GM23338 (cell line): ENCODE data around the gene IGDCC3. TPM values are rescaled to one million over a fixed set of nuclear protein-coding genes. Genes with fewer than 3 reads are reported as not detected.

Experiments
- ATAC-seq: fragments of 200-7000 bp; cut with Tn5 transposase; 3 replicates; pipeline ENCODE4 v1.9.1; 2020
- DNase-seq: peaks from one replicate; pipeline ENCODE4 v3.0.0-alpha.2; 2015; ENCODE audit warnings: low spot score
- H2AFZ ChIP-seq: fragments of 200-600 bp; sonication (generic); 2 replicates; pipeline ENCODE4 v1.8.0; 2016; ENCODE audit warnings: antibody characterized with exemption, mild to moderate bottlenecking, moderate library complexity
- H3F3A ChIP-seq: fragments of 200-600 bp; sonication (generic); replicated peaks from 2 replicates; pipeline ENCODE4 v1.8.0; 2017; ENCODE audit warnings: antibody characterized with exemption, mixed run types, low read depth
- H3K27ac ChIP-seq: fragments of 200-600 bp; sonication (generic); 2 replicates; pipeline ENCODE4 v1.6.1; 2016; ENCODE audit warnings: low read depth
- H3K27me3 ChIP-seq: fragments of 200-600 bp; sonication (generic); 2 replicates; pipeline ENCODE4 v1.8.0; 2016; ENCODE audit warnings: mild to moderate bottlenecking, mixed run types, moderate library complexity; ENCODE audit not compliant: insufficient read depth
- H3K36me3 ChIP-seq: fragments of 200-600 bp; sonication (generic); 2 replicates; pipeline ENCODE4 v1.8.0; 2016; ENCODE audit warnings: mild to moderate bottlenecking; ENCODE audit not compliant: insufficient read depth
- H3K4me1 ChIP-seq: fragments of 200-600 bp; sonication (generic); 2 replicates; pipeline ENCODE4 v1.8.0; 2016; ENCODE audit warnings: mild to moderate bottlenecking, moderate library complexity; ENCODE audit not compliant: insufficient read depth
- H3K4me2 ChIP-seq: fragments of 200-600 bp; sonication (generic); 2 replicates; pipeline ENCODE4 v1.7.1; 2017; ENCODE audit warnings: mixed run types
- H3K4me3 ChIP-seq: fragments of 200-600 bp; sonication (generic); 2 replicates; pipeline ENCODE4 v1.6.1; 2016; ENCODE audit warnings: mixed run types
- H3K79me2 ChIP-seq: fragments of 200-600 bp; sonication (generic); replicated peaks from 2 replicates; pipeline ENCODE4 v1.8.0; 2017; ENCODE audit warnings: mild to moderate bottlenecking; ENCODE audit not compliant: insufficient read depth
- H3K9me2 ChIP-seq: fragments of 200-600 bp; sonication (generic); 2 replicates; pipeline ENCODE4 v1.8.0; 2017; ENCODE audit not compliant: insufficient read depth
- H4K20me1 ChIP-seq: fragments of 200-600 bp; sonication (generic); replicated peaks from 2 replicates; pipeline ENCODE4 v1.8.0; 2017; ENCODE audit warnings: mild to moderate bottlenecking; ENCODE audit not compliant: insufficient read depth
- H3K27ac Mint-ChIP-seq: 2 replicates; pipeline ENCODE4 v1.8.0; 2020; ENCODE audit warnings: inconsistent platforms, mild to moderate bottlenecking, moderate library complexity, mixed read lengths
- H3K27me3 Mint-ChIP-seq: 3 replicates; pipeline ENCODE4 v1.8.0; 2022; ENCODE audit warnings: low read depth, mild to moderate bottlenecking, moderate library complexity, mixed read lengths, inconsistent platforms; ENCODE audit not compliant: insufficient read depth, poor library complexity
- H3K36me3 Mint-ChIP-seq: 3 replicates; pipeline ENCODE4 v1.8.0; 2021; ENCODE audit warnings: low read depth, mild to moderate bottlenecking, inconsistent platforms, moderate library complexity, mixed read lengths
- H3K4me1 Mint-ChIP-seq: 3 replicates; pipeline ENCODE4 v1.8.0; 2020; ENCODE audit warnings: mild to moderate bottlenecking, inconsistent platforms, mixed read lengths
- H3K4me3 Mint-ChIP-seq: 3 replicates; pipeline ENCODE4 v1.8.0; 2021; ENCODE audit warnings: moderate library complexity, mild to moderate bottlenecking, inconsistent platforms, mixed read lengths
- H3K9me3 Mint-ChIP-seq: 3 replicates; pipeline ENCODE4 v1.8.0; 2020; ENCODE audit warnings: moderate library complexity, mild to moderate bottlenecking, inconsistent platforms, mixed read lengths
- CREB1 ChIP-seq: fragments of 250-450 bp; sonication (Bioruptor Pico); IDR thresholded peaks from 2 replicates; pipeline ENCODE4 v1.5.0; 2020; ENCODE audit warnings: low read depth, mild to moderate bottlenecking, moderate library complexity
- EZH2 ChIP-seq: fragments of 200-600 bp; sonication (generic); IDR thresholded peaks from one replicate; pipeline ENCODE4 v1.8.0; 2017; ENCODE audit warnings: antibody characterized with exemption, mild to moderate bottlenecking, low read depth; ENCODE audit not compliant: unreplicated experiment
- EZH2phosphoT487 ChIP-seq: fragments of 200-600 bp; sonication (generic); IDR thresholded peaks from one replicate; pipeline ENCODE4 v1.8.1; 2018; ENCODE audit warnings: antibody characterized with exemption; ENCODE audit not compliant: unreplicated experiment
- JUNB ChIP-seq: IDR thresholded peaks from one replicate; pipeline ENCODE4 v1.6.1; 2016; ENCODE audit warnings: antibody characterized with exemption; ENCODE audit not compliant: unreplicated experiment
- POLR2AphosphoS5 ChIP-seq: IDR thresholded peaks from 2 replicates; pipeline ENCODE4 v1.6.1; 2016; ENCODE audit warnings: antibody characterized with exemption, low read depth
- STAT1 ChIP-seq: IDR thresholded peaks from one replicate; pipeline ENCODE4 v1.6.1; 2016; ENCODE audit warnings: antibody characterized with exemption; ENCODE audit not compliant: unreplicated experiment
- ZNF114 ChIP-seq: fragments of 250-450 bp; sonication (Bioruptor Pico); IDR thresholded peaks from 2 replicates; pipeline ENCODE4 v1.5.0; 2020; ENCODE audit warnings: mild to moderate bottlenecking, moderate library complexity
- ZNF331 ChIP-seq: fragments of 250-450 bp; sonication (Bioruptor Pico); IDR thresholded peaks from 2 replicates; pipeline ENCODE4 v1.5.0; 2020; ENCODE audit warnings: low read depth, mild to moderate bottlenecking, moderate library complexity
- polyA plus RNA-seq: library from polyadenylated mRNA; unstranded; fragments of >200 nt; fragmentation: Nextera tagmentation; extraction: Ambion mirVana; gene quantifications from 2 replicates; pipeline ENCODE4 v1.2.1, GENCODE V29; 2016
- total RNA-seq: library from RNA; depleted of rRNA; stranded (reverse); fragments of >200 nt; shearing (Covaris generic); gene quantifications from 2 replicates; pipeline ENCODE4 v1.2.3, GENCODE V29; 2014
- TF ChIP-seq, protein P1 (sequence below): IDR thresholded peaks from one replicate; pipeline ENCODE4 v1.6.1; 2018; ENCODE audit warnings: antibody characterized with exemption; ENCODE audit not compliant: unreplicated experiment
- TF ChIP-seq, protein P2 (sequence below): fragments of 250-450 bp; sonication (Bioruptor Pico); IDR thresholded peaks from 2 replicates; pipeline ENCODE4 v1.5.0; 2020; ENCODE audit warnings: mild to moderate bottlenecking, moderate library complexity
- TF ChIP-seq, protein P3 (sequence below): IDR thresholded peaks from 2 replicates; pipeline ENCODE4 v1.6.1; 2016; ENCODE audit warnings: antibody characterized with exemption
- TF ChIP-seq, protein P4 (sequence below), 2 experiments: fragments of 200-600 bp in 1 of 2; sonication (generic) in 1 of 2; conservative IDR thresholded peaks; 2 replicates each; pipeline versions ENCODE4 v1.5.1 to v1.6.1; 2016 to 2017; ENCODE audit warnings: antibody characterized with exemption in 2 of 2, low read depth in 2 of 2, mild to moderate bottlenecking in 2 of 2, moderate library complexity in 1 of 2

IGDCC3 gene
- total and polyA plus RNA-seq, 2 experiments from 2014 or later, result 15.3 to 30.7 TPM

DNA sequence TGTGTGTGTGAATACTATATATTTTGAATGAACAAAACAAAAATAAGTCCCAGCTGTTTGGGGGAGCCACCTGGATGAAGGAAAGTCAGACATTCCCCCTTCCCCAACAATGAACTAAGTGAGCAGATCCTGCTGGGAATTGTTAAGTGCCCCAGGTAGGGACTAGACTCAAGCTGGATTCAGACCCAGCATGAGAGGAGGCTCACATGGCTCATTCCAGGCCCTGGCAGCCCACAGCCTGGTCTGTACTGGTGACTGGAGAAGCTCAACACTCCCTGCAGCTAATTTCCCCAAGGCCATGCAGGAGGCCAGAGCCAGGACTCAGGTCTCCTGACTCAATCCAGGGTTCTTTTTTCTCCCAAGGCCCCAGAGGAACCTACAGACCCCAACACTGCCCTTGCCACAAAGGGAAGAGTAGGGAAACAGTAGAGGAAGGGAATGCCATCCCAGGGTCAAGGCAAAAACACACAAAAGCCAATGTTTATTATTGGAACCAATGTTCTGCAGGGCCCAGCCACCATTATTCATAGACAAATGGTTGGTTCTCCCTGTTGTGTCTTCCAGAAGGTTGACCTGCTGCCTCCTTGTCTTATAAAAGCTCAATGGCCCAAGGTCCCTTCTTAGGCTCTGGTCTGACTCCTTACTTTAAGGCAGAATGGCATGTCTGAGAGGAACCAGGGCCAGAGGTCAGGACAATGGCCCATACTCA, 35.4 kb upstream of the IGDCC3 start:
- Histone ChIP-seq H3F3A (peaks cover 29% of the 10 kb centered on the region), H3K4me1 (peaks cover 60% of the 10 kb centered on the region), H2AFZ (no peak overlapping the region), H3K27me3 (no peaks in the 10 kb centered on the region), H3K9me2 (0 out of 2 replicates have a peak, but pooled peaks cover 7% of the 10 kb centered on the region), H4K20me1 (no peaks in the 10 kb centered on the region), H3K27ac (0 out of 2 replicates have a peak overlapping the region, but pooled peaks have one; percentile 39), H3K4me3 (no peak overlapping the region), H3K36me3 (no peaks in the 10 kb centered on the region), H3K4me2 (no peak overlapping the region), H3K79me2 (peaks cover 22% of the 10 kb centered on the region)
- peaks cover 75% of the 10 kb centered on the region for H3K4me1 Mint-ChIP-seq
- peaks cover 35% of the 10 kb centered on the region for H3K27me3 Mint-ChIP-seq
- 0 out of 3 replicates have a peak, but pooled peaks have one; percentile 1 for ATAC-seq
- H3K36me3 Mint-ChIP-seq, result peaks cover 8% of the 10 kb centered on the region; the same call in 2 of the 3 replicates
- DNase-seq, result no peak
- no peaks in the 10 kb centered on the region for H3K9me3 Mint-ChIP-seq
- TF ChIP-seq STAT1, result no peak
- TF ChIP-seq EZH2phosphoT487, result no peak
- TF ChIP-seq JUNB, result no peak
- no peak for TF ChIP-seq ZNF114 (CRISPR knock-in tag)
- TF ChIP-seq, protein P1, sequence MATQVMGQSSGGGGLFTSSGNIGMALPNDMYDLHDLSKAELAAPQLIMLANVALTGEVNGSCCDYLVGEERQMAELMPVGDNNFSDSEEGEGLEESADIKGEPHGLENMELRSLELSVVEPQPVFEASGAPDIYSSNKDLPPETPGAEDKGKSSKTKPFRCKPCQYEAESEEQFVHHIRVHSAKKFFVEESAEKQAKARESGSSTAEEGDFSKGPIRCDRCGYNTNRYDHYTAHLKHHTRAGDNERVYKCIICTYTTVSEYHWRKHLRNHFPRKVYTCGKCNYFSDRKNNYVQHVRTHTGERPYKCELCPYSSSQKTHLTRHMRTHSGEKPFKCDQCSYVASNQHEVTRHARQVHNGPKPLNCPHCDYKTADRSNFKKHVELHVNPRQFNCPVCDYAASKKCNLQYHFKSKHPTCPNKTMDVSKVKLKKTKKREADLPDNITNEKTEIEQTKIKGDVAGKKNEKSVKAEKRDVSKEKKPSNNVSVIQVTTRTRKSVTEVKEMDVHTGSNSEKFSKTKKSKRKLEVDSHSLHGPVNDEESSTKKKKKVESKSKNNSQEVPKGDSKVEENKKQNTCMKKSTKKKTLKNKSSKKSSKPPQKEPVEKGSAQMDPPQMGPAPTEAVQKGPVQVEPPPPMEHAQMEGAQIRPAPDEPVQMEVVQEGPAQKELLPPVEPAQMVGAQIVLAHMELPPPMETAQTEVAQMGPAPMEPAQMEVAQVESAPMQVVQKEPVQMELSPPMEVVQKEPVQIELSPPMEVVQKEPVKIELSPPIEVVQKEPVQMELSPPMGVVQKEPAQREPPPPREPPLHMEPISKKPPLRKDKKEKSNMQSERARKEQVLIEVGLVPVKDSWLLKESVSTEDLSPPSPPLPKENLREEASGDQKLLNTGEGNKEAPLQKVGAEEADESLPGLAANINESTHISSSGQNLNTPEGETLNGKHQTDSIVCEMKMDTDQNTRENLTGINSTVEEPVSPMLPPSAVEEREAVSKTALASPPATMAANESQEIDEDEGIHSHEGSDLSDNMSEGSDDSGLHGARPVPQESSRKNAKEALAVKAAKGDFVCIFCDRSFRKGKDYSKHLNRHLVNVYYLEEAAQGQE, result no peak
- TF ChIP-seq CREB1 (CRISPR knock-in tag), result no peak
- TF ChIP-seq, protein P2, sequence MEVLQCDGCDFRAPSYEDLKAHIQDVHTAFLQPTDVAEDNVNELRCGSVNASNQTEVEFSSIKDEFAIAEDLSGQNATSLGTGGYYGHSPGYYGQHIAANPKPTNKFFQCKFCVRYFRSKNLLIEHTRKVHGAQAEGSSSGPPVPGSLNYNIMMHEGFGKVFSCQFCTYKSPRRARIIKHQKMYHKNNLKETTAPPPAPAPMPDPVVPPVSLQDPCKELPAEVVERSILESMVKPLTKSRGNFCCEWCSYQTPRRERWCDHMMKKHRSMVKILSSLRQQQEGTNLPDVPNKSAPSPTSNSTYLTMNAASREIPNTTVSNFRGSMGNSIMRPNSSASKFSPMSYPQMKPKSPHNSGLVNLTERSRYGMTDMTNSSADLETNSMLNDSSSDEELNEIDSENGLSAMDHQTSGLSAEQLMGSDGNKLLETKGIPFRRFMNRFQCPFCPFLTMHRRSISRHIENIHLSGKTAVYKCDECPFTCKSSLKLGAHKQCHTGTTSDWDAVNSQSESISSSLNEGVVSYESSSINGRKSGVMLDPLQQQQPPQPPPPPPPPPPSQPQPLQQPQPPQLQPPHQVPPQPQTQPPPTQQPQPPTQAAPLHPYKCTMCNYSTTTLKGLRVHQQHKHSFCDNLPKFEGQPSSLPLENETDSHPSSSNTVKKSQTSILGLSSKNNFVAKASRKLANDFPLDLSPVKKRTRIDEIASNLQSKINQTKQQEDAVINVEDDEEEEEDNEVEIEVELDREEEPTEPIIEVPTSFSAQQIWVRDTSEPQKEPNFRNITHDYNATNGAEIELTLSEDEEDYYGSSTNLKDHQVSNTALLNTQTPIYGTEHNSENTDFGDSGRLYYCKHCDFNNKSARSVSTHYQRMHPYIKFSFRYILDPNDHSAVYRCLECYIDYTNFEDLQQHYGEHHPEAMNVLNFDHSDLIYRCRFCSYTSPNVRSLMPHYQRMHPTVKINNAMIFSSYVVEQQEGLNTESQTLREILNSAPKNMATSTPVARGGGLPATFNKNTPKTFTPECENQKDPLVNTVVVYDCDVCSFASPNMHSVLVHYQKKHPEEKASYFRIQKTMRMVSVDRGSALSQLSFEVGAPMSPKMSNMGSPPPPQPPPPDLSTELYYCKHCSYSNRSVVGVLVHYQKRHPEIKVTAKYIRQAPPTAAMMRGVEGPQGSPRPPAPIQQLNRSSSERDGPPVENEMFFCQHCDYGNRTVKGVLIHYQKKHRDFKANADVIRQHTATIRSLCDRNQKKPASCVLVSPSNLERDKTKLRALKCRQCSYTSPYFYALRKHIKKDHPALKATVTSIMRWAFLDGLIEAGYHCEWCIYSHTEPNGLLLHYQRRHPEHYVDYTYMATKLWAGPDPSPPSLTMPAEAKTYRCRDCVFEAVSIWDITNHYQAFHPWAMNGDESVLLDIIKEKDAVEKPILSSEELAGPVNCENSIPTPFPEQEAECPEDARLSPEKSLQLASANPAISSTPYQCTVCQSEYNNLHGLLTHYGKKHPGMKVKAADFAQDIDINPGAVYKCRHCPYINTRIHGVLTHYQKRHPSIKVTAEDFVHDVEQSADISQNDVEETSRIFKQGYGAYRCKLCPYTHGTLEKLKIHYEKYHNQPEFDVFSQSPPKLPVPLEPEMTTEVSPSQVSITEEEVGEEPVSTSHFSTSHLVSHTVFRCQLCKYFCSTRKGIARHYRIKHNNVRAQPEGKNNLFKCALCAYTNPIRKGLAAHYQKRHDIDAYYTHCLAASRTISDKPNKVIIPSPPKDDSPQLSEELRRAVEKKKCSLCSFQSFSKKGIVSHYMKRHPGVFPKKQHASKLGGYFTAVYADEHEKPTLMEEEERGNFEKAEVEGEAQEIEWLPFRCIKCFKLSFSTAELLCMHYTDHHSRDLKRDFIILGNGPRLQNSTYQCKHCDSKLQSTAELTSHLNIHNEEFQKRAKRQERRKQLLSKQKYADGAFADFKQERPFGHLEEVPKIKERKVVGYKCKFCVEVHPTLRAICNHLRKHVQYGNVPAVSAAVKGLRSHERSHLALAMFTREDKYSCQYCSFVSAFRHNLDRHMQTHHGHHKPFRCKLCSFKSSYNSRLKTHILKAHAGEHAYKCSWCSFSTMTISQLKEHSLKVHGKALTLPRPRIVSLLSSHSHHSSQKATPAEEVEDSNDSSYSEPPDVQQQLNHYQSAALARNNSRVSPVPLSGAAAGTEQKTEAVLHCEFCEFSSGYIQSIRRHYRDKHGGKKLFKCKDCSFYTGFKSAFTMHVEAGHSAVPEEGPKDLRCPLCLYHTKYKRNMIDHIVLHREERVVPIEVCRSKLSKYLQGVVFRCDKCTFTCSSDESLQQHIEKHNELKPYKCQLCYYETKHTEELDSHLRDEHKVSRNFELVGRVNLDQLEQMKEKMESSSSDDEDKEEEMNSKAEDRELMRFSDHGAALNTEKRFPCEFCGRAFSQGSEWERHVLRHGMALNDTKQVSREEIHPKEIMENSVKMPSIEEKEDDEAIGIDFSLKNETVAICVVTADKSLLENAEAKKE, result no peak
- TF ChIP-seq, protein P3, sequence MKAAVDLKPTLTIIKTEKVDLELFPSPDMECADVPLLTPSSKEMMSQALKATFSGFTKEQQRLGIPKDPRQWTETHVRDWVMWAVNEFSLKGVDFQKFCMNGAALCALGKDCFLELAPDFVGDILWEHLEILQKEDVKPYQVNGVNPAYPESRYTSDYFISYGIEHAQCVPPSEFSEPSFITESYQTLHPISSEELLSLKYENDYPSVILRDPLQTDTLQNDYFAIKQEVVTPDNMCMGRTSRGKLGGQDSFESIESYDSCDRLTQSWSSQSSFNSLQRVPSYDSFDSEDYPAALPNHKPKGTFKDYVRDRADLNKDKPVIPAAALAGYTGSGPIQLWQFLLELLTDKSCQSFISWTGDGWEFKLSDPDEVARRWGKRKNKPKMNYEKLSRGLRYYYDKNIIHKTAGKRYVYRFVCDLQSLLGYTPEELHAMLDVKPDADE, result no peak
- TF ChIP-seq, protein P4, sequence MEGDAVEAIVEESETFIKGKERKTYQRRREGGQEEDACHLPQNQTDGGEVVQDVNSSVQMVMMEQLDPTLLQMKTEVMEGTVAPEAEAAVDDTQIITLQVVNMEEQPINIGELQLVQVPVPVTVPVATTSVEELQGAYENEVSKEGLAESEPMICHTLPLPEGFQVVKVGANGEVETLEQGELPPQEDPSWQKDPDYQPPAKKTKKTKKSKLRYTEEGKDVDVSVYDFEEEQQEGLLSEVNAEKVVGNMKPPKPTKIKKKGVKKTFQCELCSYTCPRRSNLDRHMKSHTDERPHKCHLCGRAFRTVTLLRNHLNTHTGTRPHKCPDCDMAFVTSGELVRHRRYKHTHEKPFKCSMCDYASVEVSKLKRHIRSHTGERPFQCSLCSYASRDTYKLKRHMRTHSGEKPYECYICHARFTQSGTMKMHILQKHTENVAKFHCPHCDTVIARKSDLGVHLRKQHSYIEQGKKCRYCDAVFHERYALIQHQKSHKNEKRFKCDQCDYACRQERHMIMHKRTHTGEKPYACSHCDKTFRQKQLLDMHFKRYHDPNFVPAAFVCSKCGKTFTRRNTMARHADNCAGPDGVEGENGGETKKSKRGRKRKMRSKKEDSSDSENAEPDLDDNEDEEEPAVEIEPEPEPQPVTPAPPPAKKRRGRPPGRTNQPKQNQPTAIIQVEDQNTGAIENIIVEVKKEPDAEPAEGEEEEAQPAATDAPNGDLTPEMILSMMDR (conservative IDR thresholded peaks at IDR 0.05; ENCODE audit: low read depth in 2 of 2), result no peak
- TF ChIP-seq EZH2, result no peak
- no peak for TF ChIP-seq ZNF331 (CRISPR knock-in tag)
- TF ChIP-seq POLR2AphosphoS5, result no peak
- 0 out of 2 replicates have a peak overlapping the region, but pooled peaks have one; percentile 40 for H3K27ac Mint-ChIP-seq
- H3K4me3 Mint-ChIP-seq, result no peak overlapping the region
